ENCODE data around the gene MAL.
A peak's percentile ranks its signal among the peaks of the same experiment; 100 is the strongest.

DNA sequence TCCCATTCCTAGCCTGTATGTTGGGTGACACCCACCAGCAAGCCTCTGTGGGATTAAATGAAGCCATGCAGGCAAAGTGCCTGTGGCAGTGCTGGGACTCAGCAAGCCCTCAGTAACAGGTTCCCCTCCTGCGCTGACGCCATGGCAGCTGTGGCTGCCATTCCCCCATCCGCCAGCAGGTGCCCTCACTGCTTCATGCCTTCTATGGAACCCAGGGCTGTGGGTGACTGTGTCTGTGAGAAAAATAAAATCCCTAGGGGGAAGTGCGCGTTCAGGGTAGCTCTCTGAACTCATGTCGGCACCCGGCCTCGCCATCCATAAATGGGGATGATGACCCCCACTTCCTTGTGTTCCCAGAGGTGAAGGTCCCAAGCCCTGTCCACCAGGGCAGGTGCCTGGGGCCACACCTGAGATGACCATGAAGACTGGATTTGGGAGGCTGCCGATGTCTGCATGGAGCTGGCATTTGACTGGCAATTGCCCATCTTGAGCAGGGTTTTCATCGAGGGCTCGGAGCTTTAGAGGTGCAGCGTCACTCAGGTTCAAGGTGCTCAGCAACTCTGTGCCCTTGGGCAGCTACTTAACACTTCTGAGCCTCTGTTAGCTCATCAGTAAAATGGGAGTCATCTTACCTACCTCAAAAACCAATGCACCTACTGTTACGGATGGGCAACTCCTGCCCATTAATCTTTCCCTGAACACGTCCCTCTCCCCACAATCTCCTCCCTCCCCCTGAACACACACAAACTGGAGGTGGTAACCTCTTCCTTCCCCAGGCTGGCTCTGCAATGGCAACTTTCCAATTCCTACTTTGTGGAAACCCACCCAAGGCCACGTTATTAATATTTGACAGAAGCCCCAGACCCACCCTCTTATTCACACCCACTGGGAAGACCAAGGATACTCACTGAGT is 2.9 kb upstream of the MAL start:
- TF ChIP-seq, protein P1, sequence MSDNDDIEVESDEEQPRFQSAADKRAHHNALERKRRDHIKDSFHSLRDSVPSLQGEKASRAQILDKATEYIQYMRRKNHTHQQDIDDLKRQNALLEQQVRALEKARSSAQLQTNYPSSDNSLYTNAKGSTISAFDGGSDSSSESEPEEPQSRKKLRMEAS (IDR thresholded peaks at IDR 0.05) = no peak
- TF ChIP-seq, protein P2, sequence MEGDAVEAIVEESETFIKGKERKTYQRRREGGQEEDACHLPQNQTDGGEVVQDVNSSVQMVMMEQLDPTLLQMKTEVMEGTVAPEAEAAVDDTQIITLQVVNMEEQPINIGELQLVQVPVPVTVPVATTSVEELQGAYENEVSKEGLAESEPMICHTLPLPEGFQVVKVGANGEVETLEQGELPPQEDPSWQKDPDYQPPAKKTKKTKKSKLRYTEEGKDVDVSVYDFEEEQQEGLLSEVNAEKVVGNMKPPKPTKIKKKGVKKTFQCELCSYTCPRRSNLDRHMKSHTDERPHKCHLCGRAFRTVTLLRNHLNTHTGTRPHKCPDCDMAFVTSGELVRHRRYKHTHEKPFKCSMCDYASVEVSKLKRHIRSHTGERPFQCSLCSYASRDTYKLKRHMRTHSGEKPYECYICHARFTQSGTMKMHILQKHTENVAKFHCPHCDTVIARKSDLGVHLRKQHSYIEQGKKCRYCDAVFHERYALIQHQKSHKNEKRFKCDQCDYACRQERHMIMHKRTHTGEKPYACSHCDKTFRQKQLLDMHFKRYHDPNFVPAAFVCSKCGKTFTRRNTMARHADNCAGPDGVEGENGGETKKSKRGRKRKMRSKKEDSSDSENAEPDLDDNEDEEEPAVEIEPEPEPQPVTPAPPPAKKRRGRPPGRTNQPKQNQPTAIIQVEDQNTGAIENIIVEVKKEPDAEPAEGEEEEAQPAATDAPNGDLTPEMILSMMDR (IDR thresholded peaks at IDR 0.05; ENCODE audit: control extremely low read depth in 1 of 3, insufficient read depth in 1 of 3, low read depth in 1 of 3, low read length in 3 of 3) = peak; percentile 55 to 84 (median 66)
- TF ChIP-seq HDAC6 (IDR thresholded peaks at IDR 0.05; ENCODE audit: low read depth, low read length) (no peak), SP1 (IDR thresholded peaks at IDR 0.05; ENCODE audit: low read depth, low read length) (no peak), RFX5 (IDR thresholded peaks at IDR 0.05; ENCODE audit: borderline replicate concordance, low read depth, low read length) (no peak)

Measured in H1 (cell line).